NCI-H2227 (cell line): ENCODE results near the gene ITGA11.

Experiments
- DNase-seq: peaks from one replicate; lab custom pipeline; 2025; ENCODE audit not compliant: unreplicated experiment; lab: John Stamatoyannopoulos, UW

The ITGA11 gene

GRCh38 chr15:68335251-68335650 is 96.7 kb downstream of the ITGA11 start:
- DNase-seq, result no peak

- DNase-seq, result no peak
These were observed 97.3 kb downstream of the ITGA11 start for GRCh38 chr15:68334661-68335124.

- DNase-seq, result no peak
These were observed 98.0 kb downstream of the ITGA11 start for GRCh38 chr15:68333775-68334470.

- DNase-seq, result no peak
These were observed 99.7 kb downstream of the ITGA11 start for GRCh38 chr15:68332266-68332665.

DNA sequence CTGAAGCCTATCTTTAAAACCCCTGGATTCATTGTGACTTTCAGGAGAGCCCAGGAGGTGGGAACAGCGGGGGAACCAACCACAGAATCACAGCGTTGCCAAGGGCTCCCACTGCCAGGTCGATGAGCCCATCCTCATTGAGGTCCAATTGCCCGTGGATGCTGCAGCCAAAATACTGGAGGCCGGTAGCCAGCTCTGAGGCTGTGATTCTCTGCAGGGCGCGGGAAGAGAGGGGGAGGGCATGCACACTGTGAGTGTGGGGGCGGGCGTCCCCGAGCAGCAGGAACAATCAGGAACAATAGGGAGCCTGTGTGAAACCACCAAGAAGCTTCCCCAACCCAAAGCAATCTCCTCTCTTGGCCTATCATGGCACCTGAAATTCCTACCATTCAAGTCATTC is 101.1 kb downstream of the ITGA11 start:
- DNase-seq, result peak; percentile 32

GRCh38 chr15:68330416-68330815 is 101.5 kb downstream of the ITGA11 start:
- no peak for DNase-seq

DNA sequence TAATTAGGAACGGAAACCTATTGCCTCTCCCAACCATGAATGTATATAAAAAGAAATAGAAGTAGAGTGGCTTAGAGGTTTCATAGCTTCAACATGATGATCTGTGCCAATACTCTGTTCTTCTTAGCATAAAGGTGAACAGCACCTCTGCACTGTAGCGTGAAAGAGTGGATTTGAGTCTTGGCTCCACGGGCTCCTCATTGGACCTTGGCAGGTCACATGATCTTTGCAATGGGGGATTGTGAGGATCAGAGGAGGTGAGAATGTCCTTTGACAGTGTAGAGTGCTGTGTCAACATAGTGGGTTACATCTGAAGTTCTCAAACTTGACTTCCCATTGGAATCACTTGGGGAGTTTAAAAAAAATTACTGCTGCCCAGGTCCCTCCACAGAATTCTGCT is 103.0 kb downstream of the ITGA11 start:
- no peak for DNase-seq

DNA sequence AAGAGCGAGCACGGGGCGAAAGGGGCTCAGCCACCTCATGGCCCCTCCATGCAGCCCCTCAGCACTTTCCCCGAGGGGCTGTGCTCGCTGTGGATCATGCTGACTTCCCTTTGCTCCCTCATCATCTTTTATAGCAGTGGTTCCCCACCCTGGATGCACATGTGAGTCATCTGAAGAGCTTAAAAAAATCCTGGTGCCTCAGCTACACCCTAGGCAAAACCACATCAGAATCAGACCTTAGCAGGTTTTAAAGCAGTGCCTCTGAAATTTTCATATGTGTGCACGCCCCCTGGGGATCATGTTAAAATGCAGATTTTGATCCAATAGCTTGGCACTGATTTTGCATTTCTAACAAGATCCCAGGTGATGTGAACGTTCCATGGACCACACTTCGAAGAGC is 103.5 kb downstream of the ITGA11 start:
- DNase-seq, result no peak

GRCh38 chr15:68326711-68327354 is 105.1 kb downstream of the ITGA11 start:
- no peak for DNase-seq

GRCh38 chr15:68325726-68326125 is 106.2 kb downstream of the ITGA11 start:
- DNase-seq, result no peak

GRCh38 chr15:68322796-68323195 is 109.2 kb downstream of the ITGA11 start:
- DNase-seq, result no peak

DNA sequence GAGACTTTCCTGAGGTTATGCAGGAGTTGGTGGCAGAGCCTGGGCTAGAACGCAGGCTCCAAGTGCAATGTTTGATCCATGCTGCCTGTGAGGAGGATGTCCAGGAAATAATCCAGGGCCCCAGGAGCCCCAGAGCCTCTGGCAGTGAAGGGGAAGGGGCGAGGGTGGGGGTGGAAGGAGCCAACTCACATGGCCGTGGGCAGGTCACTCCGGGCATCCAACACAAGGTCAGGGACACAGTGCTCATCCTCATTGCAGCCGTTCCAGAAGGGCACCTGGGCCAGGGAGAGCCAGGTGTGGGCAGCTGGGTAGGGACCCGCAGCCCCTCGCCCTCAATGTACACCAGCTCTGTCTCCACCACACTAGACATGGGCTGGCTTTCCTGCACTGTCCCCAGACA is 110.7 kb downstream of the ITGA11 start:
- DNase-seq, result no peak

DNA sequence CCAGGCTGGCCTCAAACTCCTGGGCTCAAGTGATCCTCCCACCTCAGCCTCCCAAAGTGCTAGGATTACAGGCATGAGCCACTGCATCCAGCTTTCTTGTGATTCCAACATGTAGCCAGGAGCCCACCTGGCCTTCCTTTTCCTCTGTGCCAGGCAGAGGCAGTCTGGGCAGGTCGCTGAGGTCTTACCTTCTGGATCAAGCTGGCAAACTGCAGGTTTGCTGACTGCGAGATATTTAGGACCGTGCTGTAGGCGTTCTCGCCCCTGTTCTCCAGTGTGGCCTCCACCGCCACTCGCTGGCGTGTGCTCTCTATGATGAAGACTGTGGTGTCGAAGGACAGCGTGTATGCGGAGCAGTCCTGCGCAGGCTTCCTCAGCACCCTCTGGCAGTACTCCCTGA is 112.0 kb downstream of the ITGA11 start:
- DNase-seq, result no peak

GRCh38 chr15:68318931-68319909 is 112.7 kb downstream of the ITGA11 start:
- DNase-seq, result no peak

GRCh38 chr15:68318008-68318835 is 113.7 kb downstream of the ITGA11 start:
- no peak for DNase-seq

DNA sequence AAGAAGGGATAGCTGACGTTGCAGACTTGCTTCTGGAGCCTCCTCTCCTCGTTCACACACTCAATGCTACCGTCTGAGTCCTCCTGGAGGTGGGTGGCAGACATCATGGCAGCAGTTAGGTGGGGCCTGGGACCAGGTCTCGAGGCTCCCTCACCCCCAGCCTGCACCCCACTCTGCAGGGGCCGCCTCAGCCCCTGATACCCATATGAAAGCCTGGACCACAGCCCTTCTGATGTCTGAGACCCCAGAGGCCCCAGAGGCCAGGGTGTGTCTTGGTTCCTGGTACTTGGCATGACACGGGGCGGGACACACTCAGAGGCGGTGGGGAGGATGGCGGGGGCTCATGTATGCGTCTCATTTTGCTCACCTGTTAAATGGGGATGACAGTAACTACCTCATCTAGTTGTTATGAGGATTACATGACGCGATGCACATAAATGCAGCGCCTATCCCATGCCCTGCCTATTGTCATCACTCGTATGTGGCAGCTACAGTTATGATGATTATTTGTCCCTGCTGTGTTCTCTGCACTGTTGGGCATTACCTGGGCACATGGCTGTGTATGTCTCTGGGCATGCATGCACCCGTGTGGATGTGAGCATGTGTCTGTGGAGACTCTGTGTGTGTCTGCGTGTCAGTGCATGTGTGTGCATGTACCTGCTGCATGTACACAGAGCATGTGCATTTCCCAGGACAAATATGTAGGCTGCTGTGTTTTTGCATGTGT is 114.5 kb downstream of the ITGA11 start:
- no peak for DNase-seq

DNA sequence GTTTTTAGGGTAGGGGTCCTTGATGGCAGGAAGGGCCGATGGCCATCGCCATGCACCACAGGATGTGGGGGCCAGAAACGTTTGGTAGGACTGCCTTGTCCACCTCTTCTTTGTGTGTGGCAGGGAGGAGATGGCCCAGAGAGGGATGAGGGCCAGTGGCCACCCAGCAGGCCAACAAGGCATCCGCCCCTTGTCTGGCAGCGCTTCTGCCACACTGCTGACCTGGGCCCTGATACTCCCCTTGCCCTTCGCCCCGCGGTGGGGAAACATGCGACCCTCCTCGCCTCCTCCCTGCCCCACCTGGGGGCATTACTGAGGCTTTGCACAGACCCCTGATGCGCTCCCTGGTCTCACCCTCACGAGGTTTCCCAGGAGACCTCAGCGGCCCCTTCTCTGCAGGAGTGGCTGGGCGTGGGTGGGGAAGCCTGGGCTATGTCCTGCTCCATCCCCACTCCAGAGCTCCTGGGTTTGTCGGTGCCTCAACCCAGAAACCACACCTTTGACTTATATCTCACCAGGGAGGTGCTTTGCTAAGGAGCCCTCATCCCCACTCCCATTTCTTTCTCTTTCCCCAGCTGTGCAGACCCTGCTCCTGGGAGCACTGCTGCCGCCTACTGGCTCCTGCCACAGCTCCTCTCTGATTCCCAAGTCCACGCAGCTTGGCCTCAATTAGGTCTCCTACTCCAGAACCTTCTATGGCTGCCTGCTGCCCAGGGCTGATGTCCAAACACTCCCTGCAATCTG is 115.7 kb downstream of the ITGA11 start:
- no peak for DNase-seq

GRCh38 chr15:68315495-68316031 is 116.4 kb downstream of the ITGA11 start:
- DNase-seq, result no peak

DNA sequence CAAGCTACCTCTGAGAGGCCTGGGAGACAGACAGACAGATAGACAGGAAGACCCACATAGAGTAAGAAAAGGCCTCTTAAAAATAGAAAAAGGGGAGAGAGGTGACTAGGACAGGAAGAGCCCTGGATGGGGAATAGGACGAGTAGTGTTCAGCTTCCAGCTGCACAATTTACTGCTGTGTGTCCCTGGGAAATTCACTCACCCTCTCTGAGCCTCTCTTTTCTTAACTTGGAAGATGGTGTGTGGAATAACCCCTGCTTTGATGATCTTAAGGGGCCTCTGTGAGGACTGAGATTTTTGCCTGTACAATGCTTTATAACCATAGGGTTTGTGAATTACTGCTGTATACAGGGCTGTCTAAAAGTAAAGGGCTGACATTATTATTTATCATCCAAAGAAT is 116.9 kb downstream of the ITGA11 start:
- no peak for DNase-seq
